Skin of body (tissue), 2 donors: ENCODE measurements around the gene ACSM2B. TPM values are rescaled to one million over a fixed set of nuclear protein-coding genes. Genes with fewer than 3 reads are reported as not detected.
"Not testable (repeated sequence)": the region's sequence is repeated elsewhere in the genome, so short reads cannot be mapped to it uniquely, and the experiment has no call there.

Experiments
- DNase-seq: peaks from one replicate; lab custom pipeline; 2025; lab: John Stamatoyannopoulos, UW
- total RNA-seq: library from RNA; depleted of rRNA; stranded (reverse); fragments of >200 nt; gene quantifications from one replicate; pipeline ENCODE4 v1.2.3, GENCODE V29; 2014

ACSM2B gene
- not detected for total RNA-seq

- not testable (repeated sequence) for DNase-seq
These were observed at the start of gene ACSM2B for GRCh38 chr16:20576145-20576544. Gene ACSM2B, minus strand, starts transcription at chr16:20576367. Its CDS starts 11,522 bp downstream, at chr16:20564845.

GRCh38 chr16:20624882-20625807, 49.0 kb upstream of the ACSM2B start:
- DNase-seq = no peak

GRCh38 chr16:20624205-20624604, 48.0 kb upstream of the ACSM2B start:
- DNase-seq = no peak

DNA sequence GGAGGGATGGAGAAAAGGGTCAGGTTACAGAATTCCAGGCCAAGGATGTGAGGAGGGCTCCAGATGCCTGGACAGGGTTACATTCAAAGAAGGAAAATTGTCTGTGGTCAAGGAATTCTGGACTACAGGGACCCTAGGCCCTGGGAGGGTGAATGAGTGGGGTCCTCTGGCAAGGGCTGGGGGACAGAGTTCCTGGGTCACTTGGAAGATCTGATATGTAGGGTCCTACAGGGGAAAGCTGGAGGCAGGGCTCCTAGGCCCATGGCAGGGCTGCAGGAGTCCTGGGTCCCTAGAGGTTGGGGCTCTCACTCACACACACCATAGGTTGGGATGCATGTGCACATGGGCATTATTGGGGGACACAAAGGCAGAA, 46.3 kb upstream of the ACSM2B start:
- DNase-seq = no peak

DNA sequence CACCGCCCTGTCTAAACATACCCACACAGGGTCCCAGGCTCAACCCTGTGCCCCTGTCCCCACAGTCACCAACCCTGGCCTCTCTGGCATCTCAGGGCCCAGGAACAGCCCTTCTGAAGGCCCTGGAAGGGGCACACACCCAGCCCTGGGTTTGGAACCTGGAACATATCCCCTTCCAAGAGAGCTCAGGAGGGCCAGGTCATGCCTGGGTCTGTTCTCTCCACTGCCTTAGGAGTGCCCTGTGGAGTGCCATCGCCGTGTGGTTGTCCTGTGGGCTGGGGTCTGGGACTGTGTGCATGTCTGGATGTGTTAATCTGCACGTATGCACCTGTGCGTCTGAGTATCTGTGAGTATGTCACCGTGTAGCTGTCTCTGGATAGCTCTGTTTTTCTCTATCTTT, 45.2 kb upstream of the ACSM2B start:
- DNase-seq = no peak

DNA sequence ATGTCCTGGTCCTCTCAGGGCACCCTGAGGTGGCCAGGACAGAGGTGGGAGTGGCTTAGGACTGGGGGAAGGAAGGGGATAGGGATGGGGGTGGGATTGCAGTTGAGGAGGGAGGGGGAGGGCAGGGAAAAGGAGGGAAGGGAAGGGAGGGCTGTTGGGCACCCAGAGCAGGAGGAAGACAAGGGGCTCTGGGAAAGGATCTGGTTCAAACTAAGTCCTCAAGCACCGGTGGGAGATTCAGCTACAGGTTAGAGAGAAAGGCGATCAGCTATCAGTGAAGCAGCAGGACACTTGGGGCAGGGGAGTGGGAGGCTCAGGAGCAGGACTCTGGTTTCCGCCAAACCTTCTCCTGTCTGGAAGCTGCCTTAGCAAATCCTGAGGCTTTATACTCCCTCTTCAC, 44.6 kb upstream of the ACSM2B start:
- no peak for DNase-seq

GRCh38 chr16:20620003-20620402, 43.8 kb upstream of the ACSM2B start:
- no peak for DNase-seq

- no peak for DNase-seq
These were observed 41.1 kb upstream of the ACSM2B start for GRCh38 chr16:20617271-20617670.

GRCh38 chr16:20614186-20615141, 38.3 kb upstream of the ACSM2B start:
- no peak for DNase-seq

- no peak for DNase-seq
These were observed 37.5 kb upstream of the ACSM2B start for GRCh38 chr16:20613481-20614185.

- no peak for DNase-seq
These were observed 36.6 kb upstream of the ACSM2B start for GRCh38 chr16:20612551-20613480.

- no peak for DNase-seq
These were observed 35.9 kb upstream of the ACSM2B start for GRCh38 chr16:20611975-20612481.

DNA sequence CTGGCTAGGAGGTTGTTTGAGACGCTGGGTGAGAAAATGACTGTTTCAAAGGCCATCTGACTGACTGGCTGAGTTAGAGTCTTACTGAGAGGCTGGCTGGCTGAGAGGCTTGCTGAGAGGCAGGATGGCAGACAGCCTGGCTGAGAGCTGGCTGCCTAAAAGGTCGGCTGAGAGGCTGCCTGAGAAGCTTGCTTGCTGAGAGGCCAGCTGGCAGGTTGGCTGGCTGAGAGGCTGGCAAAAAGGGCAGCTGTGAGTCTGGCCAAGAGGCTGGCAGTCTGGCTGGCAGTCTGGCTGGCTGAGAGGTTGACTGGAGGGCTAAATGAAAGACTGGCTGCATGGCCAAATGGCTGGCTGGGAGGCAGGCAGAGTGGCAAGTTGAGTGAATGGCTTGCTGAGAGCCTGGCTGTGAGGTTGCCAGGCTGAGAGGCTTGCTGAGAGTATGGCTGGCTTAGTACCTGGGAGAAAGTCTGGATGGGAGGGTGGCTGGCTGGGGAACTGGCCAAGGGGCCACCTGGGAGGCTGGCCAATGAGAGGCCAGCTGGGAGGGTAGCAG, 35.3 kb upstream of the ACSM2B start:
- no peak for DNase-seq

DNA sequence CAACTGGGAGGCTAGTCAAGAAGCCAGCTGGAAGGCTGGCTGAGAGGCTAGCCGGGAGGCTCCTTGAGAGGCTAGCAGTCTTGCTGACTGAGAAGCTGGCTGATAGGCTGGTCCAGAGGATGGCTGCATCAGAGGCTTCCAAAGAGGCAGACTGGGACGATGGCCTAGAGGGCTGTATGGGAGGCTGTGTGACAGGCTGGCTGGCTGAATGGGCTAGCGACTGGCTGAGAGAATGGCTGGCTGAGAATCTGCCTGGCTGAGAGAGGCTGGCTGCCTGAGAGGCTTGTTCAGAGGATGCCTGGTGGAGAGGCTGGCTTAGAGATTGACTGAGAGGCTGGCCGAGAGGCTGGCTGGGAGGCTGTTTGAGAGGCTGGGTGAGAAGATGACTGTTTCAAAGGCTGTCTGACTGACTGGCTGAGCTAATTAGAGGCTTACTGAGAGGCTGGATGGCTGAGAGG, 34.8 kb upstream of the ACSM2B start:
- DNase-seq = no peak

DNA sequence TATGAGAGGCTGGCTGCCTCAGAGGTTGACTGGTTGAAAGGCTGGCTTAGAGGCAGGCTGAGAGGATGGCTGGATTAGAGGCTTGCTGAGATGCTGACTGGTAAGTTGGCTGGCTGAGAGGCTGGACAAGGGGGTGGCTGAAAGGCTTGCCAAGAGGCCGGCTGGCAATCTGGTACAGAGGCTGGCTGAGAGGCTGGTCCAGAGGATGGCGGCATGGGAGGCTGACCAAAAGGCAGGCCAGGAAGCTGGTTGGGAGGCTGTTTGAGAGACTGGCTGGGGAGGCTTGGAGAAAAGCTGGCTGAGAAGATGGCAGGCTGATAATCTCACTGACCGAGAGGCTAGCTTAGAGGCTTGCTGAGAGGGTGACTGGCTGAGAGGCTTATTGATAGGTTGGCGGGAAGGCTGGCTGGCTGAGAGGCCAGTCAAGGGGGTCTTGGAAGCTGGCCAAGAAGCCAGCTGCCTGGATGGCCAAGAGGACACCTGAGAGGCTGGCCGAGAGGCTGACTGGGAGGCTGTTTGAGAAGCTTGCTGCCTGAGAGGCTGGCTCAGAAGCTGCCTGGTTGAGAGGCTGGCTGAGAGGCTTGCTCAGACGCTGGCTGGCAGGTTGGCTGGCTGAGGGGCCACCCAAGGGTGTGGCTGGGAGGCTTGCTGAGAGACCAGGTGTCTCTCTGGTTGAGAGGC, 34.2 kb upstream of the ACSM2B start:
- DNase-seq = no peak

GRCh38 chr16:20602205-20602604, 26.0 kb upstream of the ACSM2B start:
- not testable (repeated sequence) for DNase-seq

DNA sequence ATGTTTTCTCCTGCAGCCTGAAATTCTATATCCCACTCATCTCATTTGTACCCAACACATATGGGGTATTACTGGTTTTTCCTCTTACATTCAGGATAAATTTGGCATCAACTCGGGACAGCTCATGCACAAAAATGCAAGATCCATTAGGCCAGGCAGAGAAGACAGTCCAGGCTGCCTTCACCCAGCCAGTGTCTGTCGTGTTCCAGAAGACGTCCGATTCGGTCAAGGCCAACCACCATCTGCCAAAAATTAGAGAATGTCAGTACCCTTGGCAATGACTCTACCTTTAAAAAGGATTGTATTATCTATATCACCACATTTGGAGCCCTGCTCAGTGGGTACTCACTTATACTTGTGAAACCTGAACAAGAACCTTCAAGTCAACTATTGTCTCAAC, 23.3 kb upstream of the ACSM2B start:
- not testable (repeated sequence) for DNase-seq

DNA sequence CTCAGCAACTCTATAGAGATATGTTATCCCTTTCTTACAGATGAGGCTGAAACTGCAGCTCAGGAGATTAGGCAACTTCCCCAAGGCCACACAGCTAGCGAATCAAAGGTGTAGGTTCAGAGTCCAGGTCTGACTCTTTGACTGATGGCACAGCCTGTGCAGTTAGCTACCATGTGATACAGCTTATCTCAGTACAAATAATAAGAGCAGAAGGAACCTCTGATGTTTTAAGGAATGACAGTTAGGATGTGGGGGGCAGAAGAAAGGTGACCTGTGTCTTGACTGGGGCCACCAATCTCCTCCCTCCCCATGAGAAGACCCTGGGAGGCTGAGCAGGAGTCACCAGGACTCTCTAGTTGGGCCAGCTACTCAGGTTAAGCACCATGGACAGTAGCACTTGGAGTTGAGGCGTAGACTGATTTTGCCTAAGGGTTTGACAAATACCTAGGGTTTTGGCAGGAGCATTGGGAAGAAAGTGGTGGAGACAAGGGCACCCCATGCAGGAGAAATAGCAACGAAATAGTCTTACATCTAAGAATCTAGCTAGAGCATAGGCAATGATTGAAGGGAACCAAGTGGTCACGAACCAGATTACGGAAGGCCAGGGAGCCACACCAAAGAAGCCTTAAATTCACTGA, 22.8 kb upstream of the ACSM2B start:
- no peak for DNase-seq

- DNase-seq = not testable (repeated sequence)
These were observed 19.5 kb upstream of the ACSM2B start for GRCh38 chr16:20595694-20596093.
